Heart right ventricle (tissue), 16 donors: ENCODE results near the gene TCF4. TPM values are rescaled to one million over a fixed set of nuclear protein-coding genes. Genes with fewer than 3 reads are reported as not detected.
A peak's percentile ranks its signal among the peaks of the same experiment; 100 is the strongest.

Source experiments
- ATAC-seq, 8 donors: fragments of 200-7000 bp; cut with Tn5 transposase; one replicate each; pipeline ENCODE4 v1.9.1; 2020; ENCODE audit warnings: mild to moderate bottlenecking in 8 of 8, moderate library complexity in 8 of 8, moderate number of reproducible peaks in 1 of 8
- DNase-seq, 2 donors: peaks; one replicate each; pipeline ENCODE4 v3.0.0-alpha.2; 2020
- H3K27ac ChIP-seq, 10 donors: fragments of 200-600 bp; sonication (generic) in 2 of 10; one replicate each; pipeline versions ENCODE4 v1.5.0 to v1.8.0; 2020 to 2022; ENCODE audit warnings: mild to moderate bottlenecking in 3 of 10
- H3K27me3 ChIP-seq, 7 donors: fragments of 200-600 bp; one replicate each; pipeline ENCODE4 v1.8.0; 2021 to 2022; ENCODE audit warnings: mild to moderate bottlenecking in 2 of 7
- H3K36me3 ChIP-seq, 9 donors: fragments of 200-600 bp; sonication (generic) in 1 of 9; one replicate each; pipeline versions ENCODE4 v1.5.0 to v1.8.0; 2020 to 2022; ENCODE audit warnings: mild to moderate bottlenecking in 2 of 9
- H3K4me1 ChIP-seq, 9 donors: fragments of 200-600 bp; sonication (generic) in 1 of 9; one replicate each; pipeline versions ENCODE4 v1.5.0 to v1.8.0; 2020 to 2022; ENCODE audit warnings: mild to moderate bottlenecking in 4 of 9
- H3K4me3 ChIP-seq, 10 donors: fragments of 200-600 bp; sonication (generic) in 2 of 10; one replicate each; pipeline versions ENCODE4 v1.5.0 to v1.8.0; 2020 to 2022; ENCODE audit warnings: mild to moderate bottlenecking in 7 of 10, moderate library complexity in 2 of 10
- H3K9me3 ChIP-seq, 11 donors: fragments of 200-600 bp in 10 of 11; sonication (generic) in 2 of 11; one replicate each; pipeline versions ENCODE4 v1.5.0 to v1.8.0; 2013 to 2022; ENCODE audit warnings: mild to moderate bottlenecking in 2 of 11, control low read depth in 1 of 11, moderate library complexity in 1 of 11
- WGBS, 2 donors: extraction: QIAGEN DNeasy Blood & Tissue Kit; methylation state at CpG; one replicate each; pipeline ENCODE4 v1.1.7; 2013; ENCODE audit warnings: inconsistent platforms in 1 of 2; 5-methylcytosine and 5-hydroxymethylcytosine counted together
- intact Hi-C, 10 donors: fragments of 100-400 bp; cut with DNase I; formaldehyde crosslinking; loops; one replicate each; pipeline versions ENCODE4 v1.11.1 to v1.14.2; 2022
- polyA plus RNA-seq, 2 donors: library from polyadenylated mRNA; stranded (reverse); fragments of 200-250 nt; gene quantifications; one replicate each; pipeline ENCODE4 v1.2.3, GENCODE V29; 2013
- total RNA-seq, 10 donors: library from RNA; stranded (reverse); fragmentation: NEBNext Ultra II Directional in 3 of 10; extraction: Animal tissue kit (Norgen Biotek cat#: 25700) in 3 of 10; gene quantifications; one replicate each; pipeline versions ENCODE4 v1.2.1 to v1.2.4, GENCODE V29; 2021 to 2023
- TF ChIP-seq, protein P1 (sequence below), 9 donors: fragments of 200-600 bp; sonication (generic) in 2 of 9; IDR thresholded peaks; one replicate each; pipeline versions ENCODE4 v1.5.0 to v1.8.0; 2021 to 2022; ENCODE audit warnings: antibody characterized with exemption in 9 of 9, mild to moderate bottlenecking in 5 of 9, moderate library complexity in 1 of 9
- donor health status: Arrhythmogenic right ventricular cardiomyopathy.
- donor health status: ischemic (EF 13 %, LVEDD 7.1; RV severe dilation, severe dysfunction).
- donor health status: healthy with polysubstance abuse.
- donor health status: DM: no; HTN: yes; CAD: no.
- donor health status: DM: no; HTN: no; CAD: no.
- donor health status: ischemic (EF 25% LVEDD 6.9; RV normal size, moderate dysfunction).
- donor health status: ischemic (EF 25% LVEDD 5.7; RV mildly dilated, moderate dysfunction).
- donor health status: healthy.
- donor health status: DM: yes; HTN: yes; CAD: no.
- donor health status: Ischemic cardiomyopathy.
- donor health status: ischemic (EF 35%, LVEDD 5.7; RV mildly dilated, moderate dysfunction).
- donor health status: nonischemic (EF 11% LVEDD 7.7; RV severe dilation, severe dysfunction).
- donor health status: DM: yes; HTN: yes; CAD: no.
- donor health status: PGD.
- donor health status: ischemic (EF 29% LVEDD 5.4; RV normal size, mild dysfunction).
- donor health status: nonischemic (EF 23%, LVEDD 6.1; RV moderate dilation, normal function).

The TCF4 gene
- total and polyA plus RNA-seq, 12 donors, result 12.6 to 90.1 (median 65.5) TPM

DNA sequence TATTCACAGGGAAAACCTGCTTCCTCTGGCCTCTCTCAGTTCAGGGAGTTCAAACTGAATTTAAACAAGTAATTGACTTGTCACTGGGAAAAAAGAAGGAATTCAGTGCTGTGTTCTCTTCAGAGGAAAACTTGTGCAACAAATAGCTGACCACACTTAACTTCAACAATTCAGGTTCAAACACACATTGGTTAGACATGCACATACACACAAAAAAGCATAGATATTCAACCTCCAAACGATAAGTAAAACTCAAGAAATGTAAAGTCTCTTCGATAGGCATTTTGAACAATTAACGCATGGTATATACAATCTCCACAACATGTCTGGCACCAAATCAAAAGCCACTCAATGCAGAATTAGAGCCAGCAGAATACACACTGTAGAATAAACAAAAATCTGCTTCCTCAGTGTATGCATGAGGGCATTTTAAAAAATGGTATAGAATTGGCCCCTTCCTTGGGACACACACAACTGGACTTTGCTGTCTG is 269.0 kb downstream of the TCF4 start:
- peak overlapping the region; percentile 11 to 79 (median 64) for H3K4me3 ChIP-seq
- no peaks in the 10 kb centered on the region for H3K36me3 ChIP-seq
- ATAC-seq (no peak), DNase-seq (no peak)
- H3K4me1 ChIP-seq, result peaks cover 2 to 60% (median 48%) of the 10 kb centered on the region in 9 donors
- WGBS, 2 donors, result 34 to 41% methylated on average over 3 of the region's 3 CpGs
- H3K27ac ChIP-seq, result peak overlapping the region; percentile 87 to 98 (median 94)
- intact Hi-C loops, result loop anchor here in 7 of 10 donors (2.0 to 10.0 kb wide), 5 partner anchors 54 to 84 kb away; no protein-coding TSS in a partner anchor
- H3K9me3 ChIP-seq, result no peaks in the 10 kb centered on the region
- TF ChIP-seq, protein P1, sequence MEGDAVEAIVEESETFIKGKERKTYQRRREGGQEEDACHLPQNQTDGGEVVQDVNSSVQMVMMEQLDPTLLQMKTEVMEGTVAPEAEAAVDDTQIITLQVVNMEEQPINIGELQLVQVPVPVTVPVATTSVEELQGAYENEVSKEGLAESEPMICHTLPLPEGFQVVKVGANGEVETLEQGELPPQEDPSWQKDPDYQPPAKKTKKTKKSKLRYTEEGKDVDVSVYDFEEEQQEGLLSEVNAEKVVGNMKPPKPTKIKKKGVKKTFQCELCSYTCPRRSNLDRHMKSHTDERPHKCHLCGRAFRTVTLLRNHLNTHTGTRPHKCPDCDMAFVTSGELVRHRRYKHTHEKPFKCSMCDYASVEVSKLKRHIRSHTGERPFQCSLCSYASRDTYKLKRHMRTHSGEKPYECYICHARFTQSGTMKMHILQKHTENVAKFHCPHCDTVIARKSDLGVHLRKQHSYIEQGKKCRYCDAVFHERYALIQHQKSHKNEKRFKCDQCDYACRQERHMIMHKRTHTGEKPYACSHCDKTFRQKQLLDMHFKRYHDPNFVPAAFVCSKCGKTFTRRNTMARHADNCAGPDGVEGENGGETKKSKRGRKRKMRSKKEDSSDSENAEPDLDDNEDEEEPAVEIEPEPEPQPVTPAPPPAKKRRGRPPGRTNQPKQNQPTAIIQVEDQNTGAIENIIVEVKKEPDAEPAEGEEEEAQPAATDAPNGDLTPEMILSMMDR (IDR thresholded peaks at IDR 0.05), result no peak
- no peaks in the 10 kb centered on the region for H3K27me3 ChIP-seq

DNA sequence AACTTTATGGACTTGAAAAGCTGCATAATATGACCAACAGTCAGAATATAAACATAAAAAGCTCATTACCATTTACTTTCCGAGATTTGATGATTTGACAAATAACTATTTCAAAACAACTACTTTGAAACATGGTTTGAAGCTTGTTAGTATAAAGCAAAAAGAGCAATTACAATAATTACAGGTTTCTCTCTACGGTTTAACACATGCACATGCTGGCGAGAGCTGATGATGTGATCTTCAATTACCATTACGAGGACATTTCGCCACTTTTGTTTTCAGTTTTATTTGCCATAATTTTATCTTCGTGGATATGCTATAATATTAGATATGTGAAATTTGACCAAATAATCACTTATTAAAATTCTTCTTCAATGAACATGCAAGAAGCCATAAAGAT is 270.1 kb downstream of the TCF4 start:
- Histone ChIP-seq H3K27ac (peak overlapping the region; percentile 16 to 98 (median 94)), H3K4me3 (peak overlapping the region in 9 of 10 donors; percentile 6 to 79 (median 64)), H3K36me3 (no peaks in the 10 kb centered on the region), H3K4me1 (peaks cover 1 to 60% (median 43%) of the 10 kb centered on the region in 9 donors), H3K9me3 (no peaks in the 10 kb centered on the region), H3K27me3 (no peaks in the 10 kb centered on the region)
- DNase-seq (no peak), ATAC-seq (no peak)
- 38 to 56% methylated on average over 6 of the region's 6 CpGs for WGBS, 2 donors
- intact Hi-C loops, result loop anchor here in 7 of 10 donors (2.0 to 10.0 kb wide), 5 partner anchors 53 to 83 kb away; no protein-coding TSS in a partner anchor
- TF ChIP-seq, protein P1 (IDR thresholded peaks at IDR 0.05), result no peak

DNA sequence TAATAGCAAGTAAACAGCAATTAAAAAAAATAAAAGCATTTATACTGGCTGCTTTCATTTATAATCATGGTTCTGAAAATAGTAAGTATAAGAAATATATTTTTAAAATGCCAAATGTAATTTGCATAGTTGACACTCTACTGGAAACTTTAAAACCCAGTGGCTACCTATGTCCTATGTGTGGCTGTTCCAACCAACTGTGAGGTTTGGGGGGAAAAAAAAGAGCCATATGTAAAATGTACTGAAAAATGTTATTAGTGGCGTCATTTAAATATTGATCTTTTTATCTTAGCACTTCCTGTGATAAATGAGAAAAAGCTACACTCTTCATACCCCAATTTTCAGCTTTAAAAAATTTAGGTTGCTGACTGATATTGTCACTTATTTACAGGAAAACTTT is 270.7 kb downstream of the TCF4 start:
- peaks cover 2 to 63% (median 44%) of the 10 kb centered on the region in 9 donors for H3K4me1 ChIP-seq
- intact Hi-C loops, result loop anchor here in 6 of 10 donors (5.0 to 10.0 kb wide), 4 partner anchors 53 to 83 kb away; no protein-coding TSS in a partner anchor
- no peaks in the 10 kb centered on the region for H3K27me3 ChIP-seq
- peak overlapping the region in 9 of 10 donors; percentile 6 to 79 (median 64) for H3K4me3 ChIP-seq
- WGBS, 2 donors, result 52 to 58% methylated on average over 1 of the region's 1 CpG
- peak overlapping the region in 9 of 10 donors; percentile 90 to 98 (median 94) for H3K27ac ChIP-seq
- H3K9me3 ChIP-seq, result no peaks in the 10 kb centered on the region
- TF ChIP-seq, protein P1 (IDR thresholded peaks at IDR 0.05), result no peak
- no peak for DNase-seq
- no peaks in the 10 kb centered on the region for H3K36me3 ChIP-seq
- ATAC-seq, result no peak

- H3K4me1 ChIP-seq, result peaks cover 2 to 69% (median 51%) of the 10 kb centered on the region in 9 donors
- ATAC-seq (no peak), DNase-seq (no peak)
- H3K27ac ChIP-seq, result peak overlapping the region in 8 of 10 donors; percentile 90 to 98 (median 94)
- WGBS, 2 donors, result 40 to 59% methylated on average over 4 of the region's 4 CpGs
- intact Hi-C loops, result loop anchor here in 6 of 10 donors (5.0 to 10.0 kb wide), 4 partner anchors 52 to 82 kb away; no protein-coding TSS in a partner anchor
- TF ChIP-seq, protein P1 (IDR thresholded peaks at IDR 0.05), result no peak
- no peaks in the 10 kb centered on the region for H3K9me3 ChIP-seq
- H3K27me3 ChIP-seq, result no peaks in the 10 kb centered on the region
- no peaks in the 10 kb centered on the region for H3K36me3 ChIP-seq
- peak overlapping the region in 5 of 10 donors; percentile 63 to 79 (median 72) for H3K4me3 ChIP-seq
These were observed 271.4 kb downstream of the TCF4 start for GRCh38 chr18:55316486-55317184.
